Measurements from ENCODE around the gene CACNA1H. TPM values are rescaled to one million over a fixed set of nuclear protein-coding genes. Genes with fewer than 3 reads are reported as not detected.
A peak's percentile ranks its signal among the peaks of the same experiment; 100 is the strongest.

Gene CACNA1H
- total and polyA plus RNA-seq, 12 donors: 1.7 to 8.7 (median 2.5) TPM

DNA sequence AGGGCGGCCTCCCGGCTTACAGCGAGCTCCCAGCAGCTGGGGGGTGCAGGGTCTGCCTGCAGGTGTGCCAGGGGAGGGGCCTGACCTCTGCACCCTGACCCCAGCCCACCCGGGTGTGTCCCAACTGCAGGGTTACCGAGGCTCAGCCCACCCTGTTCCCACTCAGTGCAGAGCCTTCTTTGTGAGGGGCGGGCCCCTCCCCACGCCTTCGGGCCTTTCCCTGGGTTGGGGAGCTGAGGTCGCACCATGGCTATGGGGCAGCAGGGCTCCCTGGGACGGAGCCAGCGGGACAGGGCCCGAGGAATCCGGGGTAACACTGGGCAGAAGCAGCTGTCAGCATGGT lies 17.1 kb downstream of the CACNA1H start:
- Histone ChIP-seq H3K36me3 (no peaks in the 10 kb centered on the region), H3K4me3 (no peak overlapping the region), H3K27ac (peak overlapping the region in 4 of 10 donors; percentile 5 to 47 (median 24)), H3K27me3 (peaks cover 0 to 36% (median 23%) of the 10 kb centered on the region in 7 donors), H3K4me1 (peaks cover 0 to 7% (median 0%) of the 10 kb centered on the region in 9 donors), H3K9me3 (no peaks in the 10 kb centered on the region)
- DNase-seq: no peak
- TF ChIP-seq, protein P1, sequence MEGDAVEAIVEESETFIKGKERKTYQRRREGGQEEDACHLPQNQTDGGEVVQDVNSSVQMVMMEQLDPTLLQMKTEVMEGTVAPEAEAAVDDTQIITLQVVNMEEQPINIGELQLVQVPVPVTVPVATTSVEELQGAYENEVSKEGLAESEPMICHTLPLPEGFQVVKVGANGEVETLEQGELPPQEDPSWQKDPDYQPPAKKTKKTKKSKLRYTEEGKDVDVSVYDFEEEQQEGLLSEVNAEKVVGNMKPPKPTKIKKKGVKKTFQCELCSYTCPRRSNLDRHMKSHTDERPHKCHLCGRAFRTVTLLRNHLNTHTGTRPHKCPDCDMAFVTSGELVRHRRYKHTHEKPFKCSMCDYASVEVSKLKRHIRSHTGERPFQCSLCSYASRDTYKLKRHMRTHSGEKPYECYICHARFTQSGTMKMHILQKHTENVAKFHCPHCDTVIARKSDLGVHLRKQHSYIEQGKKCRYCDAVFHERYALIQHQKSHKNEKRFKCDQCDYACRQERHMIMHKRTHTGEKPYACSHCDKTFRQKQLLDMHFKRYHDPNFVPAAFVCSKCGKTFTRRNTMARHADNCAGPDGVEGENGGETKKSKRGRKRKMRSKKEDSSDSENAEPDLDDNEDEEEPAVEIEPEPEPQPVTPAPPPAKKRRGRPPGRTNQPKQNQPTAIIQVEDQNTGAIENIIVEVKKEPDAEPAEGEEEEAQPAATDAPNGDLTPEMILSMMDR (IDR thresholded peaks at IDR 0.05): no peak
- intact Hi-C loops (cut with DNase I): no loop called here
- no peak for ATAC-seq
- 56 to 60% methylated on average over 13 of the region's 13 CpGs for WGBS, 2 donors

DNA sequence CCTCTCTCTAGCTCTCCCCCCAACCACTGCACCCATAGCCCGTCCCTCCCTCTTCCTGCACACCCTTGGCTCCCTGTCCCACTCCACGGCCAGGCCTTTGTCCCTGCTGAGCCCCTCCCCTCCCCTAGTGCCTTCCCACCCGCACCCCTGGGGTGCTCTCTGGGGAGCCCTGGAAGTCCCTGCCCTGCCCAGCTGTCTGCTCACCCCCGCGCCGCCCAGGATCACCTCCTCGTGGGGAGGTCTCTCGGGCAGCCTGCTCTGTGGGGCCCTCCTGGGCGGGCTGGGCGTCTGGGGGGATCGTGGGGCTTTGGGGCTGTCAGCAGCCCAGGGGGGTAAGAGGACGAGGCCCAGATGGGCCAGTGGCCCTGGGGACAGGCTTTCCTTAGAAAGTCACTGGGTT lies 18.1 kb downstream of the CACNA1H start:
- WGBS, 2 donors: 66 to 67% methylated on average over 10 to 12 of the region's 12 CpGs
- TF ChIP-seq, protein P1 (IDR thresholded peaks at IDR 0.05): no peak
- Histone ChIP-seq H3K9me3 (no peaks in the 10 kb centered on the region), H3K4me1 (peaks cover 0 to 7% (median 0%) of the 10 kb centered on the region in 9 donors), H3K36me3 (no peaks in the 10 kb centered on the region), H3K27ac (no peak overlapping the region), H3K27me3 (peaks cover 0 to 36% (median 23%) of the 10 kb centered on the region in 7 donors), H3K4me3 (no peak overlapping the region)
- intact Hi-C loops (cut with DNase I): no loop called here
- ATAC-seq (no peak), DNase-seq (no peak)

DNA sequence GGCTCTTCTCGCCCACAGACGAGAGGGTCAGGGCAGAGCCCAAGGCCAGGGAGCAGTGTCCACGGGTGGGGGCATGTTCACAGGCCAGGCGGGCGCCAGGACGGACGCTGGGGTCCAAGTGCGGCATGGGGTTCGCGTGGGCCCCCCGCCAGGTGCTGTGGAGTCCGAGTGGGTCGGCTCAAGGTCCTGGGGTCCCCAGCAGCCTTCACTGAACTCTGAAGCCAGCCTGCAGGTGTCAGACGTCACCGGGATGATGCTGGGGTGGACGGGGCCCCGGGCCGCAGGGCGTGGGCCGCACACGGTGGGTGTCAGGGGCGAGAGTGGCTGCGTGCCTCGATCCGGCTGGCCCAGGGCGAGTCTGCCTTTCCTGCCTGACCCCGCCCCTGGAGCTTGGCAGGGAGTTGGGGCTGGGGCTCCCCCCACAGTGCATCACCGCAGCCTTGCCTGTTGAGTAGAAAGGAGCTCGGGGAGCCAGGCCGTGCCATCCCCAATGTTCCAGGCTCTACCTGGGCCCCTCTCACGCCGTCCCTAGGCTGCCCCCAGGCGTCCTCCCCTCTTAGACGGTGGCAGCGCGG lies 19.0 kb downstream of the CACNA1H start:
- DNase-seq (no peak), ATAC-seq (no peak)
- Histone ChIP-seq H3K4me3 (no peak overlapping the region), H3K9me3 (no peaks in the 10 kb centered on the region), H3K27me3 (peaks cover 0 to 42% (median 26%) of the 10 kb centered on the region in 7 donors), H3K27ac (no peak overlapping the region), H3K36me3 (no peaks in the 10 kb centered on the region), H3K4me1 (peaks cover 0 to 7% (median 0%) of the 10 kb centered on the region in 9 donors)
- intact Hi-C loops (cut with DNase I): no loop called here
- TF ChIP-seq, protein P1 (IDR thresholded peaks at IDR 0.05): no peak
- 86 to 87% methylated on average over 36 of the region's 36 CpGs for WGBS, 2 donors

DNA sequence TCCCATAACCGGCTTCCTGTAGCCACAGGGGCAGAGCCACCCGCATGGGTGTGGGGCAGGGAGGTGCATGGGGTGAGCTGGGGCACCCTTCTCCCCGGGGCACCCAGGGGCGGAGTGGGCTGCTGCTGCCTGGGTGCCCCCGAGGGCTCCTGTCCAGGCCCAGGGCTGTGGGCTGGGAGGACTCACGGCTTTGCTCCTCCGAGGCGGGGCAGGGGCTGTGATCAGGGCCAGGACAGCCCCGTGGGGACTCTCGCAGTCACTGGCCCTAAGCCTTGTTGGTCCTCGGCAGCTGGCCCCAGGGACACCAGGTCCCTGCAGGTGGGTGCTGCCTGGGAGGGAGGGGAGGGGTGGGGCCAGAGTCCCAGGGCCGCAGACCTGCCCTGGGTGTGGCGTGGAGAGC lies 19.7 kb downstream of the CACNA1H start:
- Histone ChIP-seq H3K36me3 (no peaks in the 10 kb centered on the region), H3K9me3 (no peaks in the 10 kb centered on the region), H3K27me3 (peaks cover 0 to 49% (median 33%) of the 10 kb centered on the region in 7 donors), H3K27ac (no peak overlapping the region), H3K4me3 (no peak overlapping the region), H3K4me1 (peaks cover 0 to 7% (median 0%) of the 10 kb centered on the region in 9 donors)
- 83 to 84% methylated on average over 13 of the region's 13 CpGs for WGBS, 2 donors
- no peak for DNase-seq
- ATAC-seq: no peak
- TF ChIP-seq, protein P1 (IDR thresholded peaks at IDR 0.05): no peak
- intact Hi-C loops (cut with DNase I): no loop called here
